Lower leg skin (tissue), 3 donors: Measurements from ENCODE around the gene UNC5A.

ENCODE experiments used
- POLR2A ChIP-seq, 2 donors: fragments of 450-650 bp; IDR thresholded peaks; one replicate each; pipeline ENCODE4 v1.6.1; 2016 to 2017; ENCODE audit warnings: antibody characterized with exemption in 2 of 2, mild to moderate bottlenecking in 1 of 2, moderate library complexity in 1 of 2
- TF ChIP-seq, protein P1 (sequence below), 3 donors: fragments of 450-650 bp; IDR thresholded peaks; one replicate each; pipeline ENCODE4 v1.5.1; 2016; ENCODE audit warnings: antibody characterized with exemption in 3 of 3, mild to moderate bottlenecking in 3 of 3, moderate library complexity in 2 of 3

DNA sequence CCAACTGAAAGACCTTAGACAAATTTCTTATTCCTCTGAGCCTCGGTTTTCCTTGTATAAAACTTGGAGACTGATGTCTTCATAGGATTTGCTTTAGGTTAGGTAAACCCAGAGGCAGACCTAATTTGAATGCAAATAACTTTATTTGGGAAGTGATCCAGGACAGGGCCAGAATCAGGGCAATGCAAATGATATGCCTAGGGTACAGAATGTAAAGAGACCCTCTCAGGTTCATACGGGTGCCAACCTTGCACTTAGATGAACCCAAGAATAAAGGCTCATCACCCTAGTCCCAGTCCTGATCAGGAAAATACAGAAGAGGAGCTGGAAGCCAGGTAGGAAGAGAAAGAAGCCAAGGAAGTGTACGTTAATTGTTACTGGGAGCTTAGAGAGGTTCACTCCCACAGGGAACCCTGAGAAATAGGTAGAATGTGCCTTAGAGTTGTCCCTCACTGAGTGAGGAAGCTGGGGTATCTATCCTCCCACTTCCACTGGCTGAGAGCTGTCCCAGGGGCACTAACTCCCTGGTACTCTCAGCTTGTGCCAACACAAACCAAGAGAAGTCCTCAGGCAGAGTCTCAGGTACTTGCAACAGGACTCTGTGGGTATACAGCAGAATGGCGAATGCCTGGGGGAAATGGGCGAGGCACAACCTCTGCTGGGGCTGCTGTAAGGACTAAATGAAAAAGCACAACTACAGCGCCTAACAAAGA is 91.9 kb downstream of the UNC5A start:
- TF ChIP-seq, protein P1, sequence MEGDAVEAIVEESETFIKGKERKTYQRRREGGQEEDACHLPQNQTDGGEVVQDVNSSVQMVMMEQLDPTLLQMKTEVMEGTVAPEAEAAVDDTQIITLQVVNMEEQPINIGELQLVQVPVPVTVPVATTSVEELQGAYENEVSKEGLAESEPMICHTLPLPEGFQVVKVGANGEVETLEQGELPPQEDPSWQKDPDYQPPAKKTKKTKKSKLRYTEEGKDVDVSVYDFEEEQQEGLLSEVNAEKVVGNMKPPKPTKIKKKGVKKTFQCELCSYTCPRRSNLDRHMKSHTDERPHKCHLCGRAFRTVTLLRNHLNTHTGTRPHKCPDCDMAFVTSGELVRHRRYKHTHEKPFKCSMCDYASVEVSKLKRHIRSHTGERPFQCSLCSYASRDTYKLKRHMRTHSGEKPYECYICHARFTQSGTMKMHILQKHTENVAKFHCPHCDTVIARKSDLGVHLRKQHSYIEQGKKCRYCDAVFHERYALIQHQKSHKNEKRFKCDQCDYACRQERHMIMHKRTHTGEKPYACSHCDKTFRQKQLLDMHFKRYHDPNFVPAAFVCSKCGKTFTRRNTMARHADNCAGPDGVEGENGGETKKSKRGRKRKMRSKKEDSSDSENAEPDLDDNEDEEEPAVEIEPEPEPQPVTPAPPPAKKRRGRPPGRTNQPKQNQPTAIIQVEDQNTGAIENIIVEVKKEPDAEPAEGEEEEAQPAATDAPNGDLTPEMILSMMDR (IDR thresholded peaks at IDR 0.05), result no peak
- TF ChIP-seq POLR2A (IDR thresholded peaks at IDR 0.05), result no peak
